Hair follicular keratinocyte (primary cell): ENCODE measurements around the gene MACROH2A1. TPM values are rescaled to one million over a fixed set of nuclear protein-coding genes. Genes with fewer than 3 reads are reported as not detected.

Experiments used
- total RNA-seq: library from RNA; depleted of rRNA; stranded (reverse); fragments of >200 nt; gene quantifications from 2 replicates; pipeline ENCODE4 v1.2.3, GENCODE V29; 2015

The MACROH2A1 gene
- total RNA-seq = 283 and 332 TPM in 2 replicates

DNA sequence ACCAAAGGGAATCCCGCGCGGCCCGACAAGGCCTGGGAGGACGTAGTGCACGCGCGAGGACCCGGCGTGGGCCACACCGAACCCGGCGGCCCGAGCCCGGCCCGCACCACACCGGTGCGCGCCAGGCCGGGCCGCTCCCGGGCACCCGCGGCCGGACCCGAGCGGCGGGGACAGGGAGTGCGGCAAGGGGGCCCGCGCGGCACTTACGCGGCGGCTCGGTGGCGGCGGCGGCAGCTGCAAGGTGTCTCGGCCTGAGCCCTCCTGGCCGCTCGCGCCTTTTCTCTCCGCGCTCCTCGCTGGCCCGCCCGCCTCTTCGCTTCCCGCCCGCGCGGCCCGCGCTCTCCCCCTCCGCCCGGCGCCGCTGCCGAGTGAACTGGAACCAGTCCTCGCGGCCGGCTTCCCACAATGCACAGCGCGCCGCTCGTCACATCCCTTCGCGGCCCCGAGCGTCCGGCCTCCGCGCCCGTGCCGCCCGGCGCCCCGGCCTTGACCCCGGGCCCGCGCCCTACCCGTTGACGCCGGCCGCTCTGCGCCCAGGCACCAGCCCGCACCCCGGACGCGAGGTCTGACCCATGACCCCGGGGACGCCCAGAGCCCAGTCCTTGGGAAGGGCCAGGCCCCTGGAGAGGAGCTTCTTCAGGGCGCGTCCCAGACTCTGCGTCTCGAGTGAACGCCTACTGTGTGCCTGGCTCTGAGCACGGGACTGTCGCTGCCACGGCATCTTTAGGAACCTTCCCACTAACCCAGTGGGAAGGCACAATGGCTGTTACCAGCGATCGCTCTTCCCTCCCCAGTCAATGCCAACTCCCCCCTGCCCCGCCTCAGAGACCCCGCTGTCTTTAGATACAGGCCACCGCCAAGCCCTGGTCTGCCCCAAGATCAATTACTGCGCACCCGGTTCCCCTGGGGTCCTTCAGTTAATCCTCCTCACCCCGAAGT lies at the start of gene MACROH2A1:
TSS of gene MACROH2A1 (minus strand) at position 377 of the 939 bp plus-strand sequence. CDS start 10,138 bp downstream, outside the sequence.

DNA sequence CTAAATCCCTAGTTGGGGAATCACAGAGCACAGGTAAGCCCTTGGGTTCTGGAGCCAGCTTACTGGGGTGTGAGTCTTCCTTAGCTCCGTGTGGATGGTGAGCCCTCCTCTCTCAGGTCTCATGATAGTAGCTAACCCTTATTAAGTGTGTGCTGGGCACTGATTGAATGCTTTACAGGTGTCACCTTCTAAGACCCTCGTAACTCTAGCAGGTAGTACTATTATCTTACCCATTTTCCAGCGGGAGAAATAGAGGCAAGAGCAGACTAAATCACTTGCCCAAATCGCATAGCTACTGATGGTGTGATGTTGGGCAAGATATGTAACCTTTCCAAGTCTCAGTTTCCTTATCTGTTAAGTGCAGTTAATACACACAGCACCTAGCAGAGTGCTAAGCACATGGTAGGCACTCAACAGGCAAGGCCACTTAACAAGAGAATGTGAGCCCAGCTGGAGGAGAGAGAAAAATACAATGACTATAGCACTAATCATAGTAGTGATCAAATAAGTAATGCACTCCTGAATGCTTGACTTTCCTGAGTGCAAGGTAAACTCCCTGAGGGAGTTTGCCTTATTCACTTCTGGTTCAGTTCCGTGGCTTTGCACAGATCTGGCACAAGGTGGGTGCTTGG lies 48.4 kb upstream of the MACROH2A1 start, which contains the start of gene DCANP1:
TSS of gene DCANP1 (minus strand) at position 51 of the 632 bp plus-strand sequence. CDS start 240 bp downstream, outside the sequence.

Other genes with a start within 250 kb of the MACROH2A1 start
- not detected in 2 replicates for gene DCANP1, start 48.1 kb upstream of the MACROH2A1 start, total RNA-seq
- not detected in 2 replicates for gene TIFAB, start 53.1 kb upstream of the MACROH2A1 start, total RNA-seq
- gene NEUROG1, start 136.7 kb upstream of the MACROH2A1 start, total RNA-seq = not detected in 2 replicates
- 7.6 and 15.5 TPM in 2 replicates for gene CXCL14, start 179.8 kb upstream of the MACROH2A1 start, total RNA-seq